HUES48 (cell line): Measurements from ENCODE around the gene STK38.

Source experiments
- H3K27ac ChIP-seq: one replicate; pipeline ENCODE4 v1.7.0; 2013; ENCODE audit warnings: low read depth, low read length, inconsistent platforms
- H3K27me3 ChIP-seq: 2 replicates; pipeline ENCODE4 v1.6.1; 2013; ENCODE audit warnings: mild to moderate bottlenecking, low read length; ENCODE audit not compliant: control insufficient read depth, insufficient read depth
- H3K36me3 ChIP-seq: 2 replicates; pipeline ENCODE4 v1.6.1; 2013; ENCODE audit warnings: low read length; ENCODE audit not compliant: control insufficient read depth, insufficient read depth
- H3K4me1 ChIP-seq: 2 replicates; pipeline ENCODE4 v1.6.1; 2013; ENCODE audit warnings: mild to moderate bottlenecking, low read length; ENCODE audit not compliant: control insufficient read depth, insufficient read depth
- H3K4me3 ChIP-seq: 2 replicates; pipeline ENCODE4 v1.5.1; 2013; ENCODE audit warnings: mild to moderate bottlenecking, low read depth, low read length
- H3K9ac ChIP-seq: 2 replicates; pipeline ENCODE4 v1.6.1; 2013; ENCODE audit warnings: mild to moderate bottlenecking, low read depth, low read length, moderate library complexity
- H3K9me3 ChIP-seq: 2 replicates; pipeline ENCODE4 v1.6.1; 2013; ENCODE audit warnings: low read length; ENCODE audit not compliant: control insufficient read depth, insufficient read depth

Gene STK38

GRCh38 chr6:36517408-36517807 lies 29.9 kb downstream of the STK38 start:
- Histone ChIP-seq H3K27ac (no peak overlapping the region), H3K36me3 (peaks cover 83% of the 10 kb centered on the region), H3K9me3 (no peaks in the 10 kb centered on the region), H3K27me3 (no peaks in the 10 kb centered on the region), H3K9ac (no peak overlapping the region), H3K4me3 (no peak overlapping the region), H3K4me1 (no peaks in the 10 kb centered on the region)

- Histone ChIP-seq H3K4me1 (no peaks in the 10 kb centered on the region), H3K27ac (no peak overlapping the region), H3K9me3 (no peaks in the 10 kb centered on the region; the same call in 1 of the 2 replicates), H3K9ac (no peak overlapping the region), H3K36me3 (peaks cover 83% of the 10 kb centered on the region), H3K4me3 (no peak overlapping the region), H3K27me3 (no peaks in the 10 kb centered on the region)
Measured at GRCh38 chr6:36516988-36517387, 30.3 kb downstream of the STK38 start.

- Histone ChIP-seq H3K4me1 (no peaks in the 10 kb centered on the region), H3K9me3 (no peaks in the 10 kb centered on the region; the same call in 1 of the 2 replicates), H3K36me3 (peaks cover 80% of the 10 kb centered on the region), H3K27me3 (no peaks in the 10 kb centered on the region), H3K4me3 (no peak overlapping the region), H3K27ac (no peak overlapping the region), H3K9ac (no peak overlapping the region)
Measured at GRCh38 chr6:36516559-36516958, 30.7 kb downstream of the STK38 start.

GRCh38 chr6:36515844-36516243 lies 31.4 kb downstream of the STK38 start:
- Histone ChIP-seq H3K9me3 (no peaks in the 10 kb centered on the region; the same call in 1 of the 2 replicates), H3K27me3 (no peaks in the 10 kb centered on the region), H3K4me3 (no peak overlapping the region), H3K9ac (no peak overlapping the region), H3K36me3 (peaks cover 77% of the 10 kb centered on the region), H3K4me1 (no peaks in the 10 kb centered on the region), H3K27ac (no peak overlapping the region)

GRCh38 chr6:36514554-36515456 lies 32.5 kb downstream of the STK38 start:
- H3K4me3 ChIP-seq: no peak overlapping the region
- H3K4me1 ChIP-seq: no peaks in the 10 kb centered on the region
- peaks cover 3% of the 10 kb centered on the region for H3K9me3 ChIP-seq
- peaks cover 77% of the 10 kb centered on the region for H3K36me3 ChIP-seq
- no peaks in the 10 kb centered on the region for H3K27me3 ChIP-seq
- H3K9ac ChIP-seq: no peak overlapping the region
- no peak overlapping the region for H3K27ac ChIP-seq

GRCh38 chr6:36510365-36510764 lies 36.9 kb downstream of the STK38 start:
- Histone ChIP-seq H3K9ac (no peak overlapping the region), H3K27ac (no peak overlapping the region), H3K4me1 (no peaks in the 10 kb centered on the region), H3K36me3 (peaks cover 51% of the 10 kb centered on the region), H3K9me3 (peaks cover 3% of the 10 kb centered on the region), H3K4me3 (no peak overlapping the region), H3K27me3 (no peaks in the 10 kb centered on the region)

- Histone ChIP-seq H3K9ac (no peak overlapping the region), H3K4me3 (no peak overlapping the region), H3K36me3 (peaks cover 55% of the 10 kb centered on the region), H3K4me1 (no peaks in the 10 kb centered on the region), H3K27me3 (no peaks in the 10 kb centered on the region), H3K27ac (no peak overlapping the region), H3K9me3 (peaks cover 3% of the 10 kb centered on the region)
Measured at GRCh38 chr6:36508532-36508931, 38.7 kb downstream of the STK38 start.

- Histone ChIP-seq H3K27ac (no peak overlapping the region), H3K36me3 (peaks cover 58% of the 10 kb centered on the region)
Measured at GRCh38 chr6:36506611-36507010, 40.7 kb downstream of the STK38 start.

GRCh38 chr6:36505744-36506534 lies 41.3 kb downstream of the STK38 start:
- H3K27me3 ChIP-seq: no peaks in the 10 kb centered on the region

More at GRCh38 chr6:36506611-36507010, 40.7 kb downstream of the STK38 start:
- Histone ChIP-seq H3K4me1 (no peaks in the 10 kb centered on the region), H3K9ac (no peak overlapping the region), H3K9me3 (peaks cover 3% of the 10 kb centered on the region; the same call in 1 of the 2 replicates), H3K4me3 (no peak overlapping the region), H3K27me3 (no peaks in the 10 kb centered on the region)

GRCh38 chr6:36504982-36505381 lies 42.3 kb downstream of the STK38 start:
- no peaks in the 10 kb centered on the region for H3K9me3 ChIP-seq
- H3K36me3 ChIP-seq: peaks cover 46% of the 10 kb centered on the region
- H3K9ac ChIP-seq: no peak overlapping the region
- no peak overlapping the region for H3K4me3 ChIP-seq
- no peak overlapping the region for H3K27ac ChIP-seq
- H3K27me3 ChIP-seq: no peaks in the 10 kb centered on the region
- no peaks in the 10 kb centered on the region for H3K4me1 ChIP-seq

More at GRCh38 chr6:36505744-36506534, 41.3 kb downstream of the STK38 start:
- H3K9ac ChIP-seq: no peak overlapping the region
- no peak overlapping the region for H3K27ac ChIP-seq
- H3K9me3 ChIP-seq: peaks cover 3% of the 10 kb centered on the region; the same call in 1 of the 2 replicates
- peaks cover 55% of the 10 kb centered on the region for H3K36me3 ChIP-seq
- H3K4me1 ChIP-seq: no peaks in the 10 kb centered on the region
- no peak overlapping the region for H3K4me3 ChIP-seq

- no peak overlapping the region for H3K4me3 ChIP-seq
- no peaks in the 10 kb centered on the region for H3K27me3 ChIP-seq
- H3K9ac ChIP-seq: no peak overlapping the region
- no peaks in the 10 kb centered on the region for H3K4me1 ChIP-seq
- H3K9me3 ChIP-seq: no peaks in the 10 kb centered on the region
- H3K36me3 ChIP-seq: peaks cover 47% of the 10 kb centered on the region
- no peak overlapping the region for H3K27ac ChIP-seq
Measured at GRCh38 chr6:36504181-36504580, 43.1 kb downstream of the STK38 start.
